ENCODE results near the gene NOSIP.

The NOSIP gene

DNA sequence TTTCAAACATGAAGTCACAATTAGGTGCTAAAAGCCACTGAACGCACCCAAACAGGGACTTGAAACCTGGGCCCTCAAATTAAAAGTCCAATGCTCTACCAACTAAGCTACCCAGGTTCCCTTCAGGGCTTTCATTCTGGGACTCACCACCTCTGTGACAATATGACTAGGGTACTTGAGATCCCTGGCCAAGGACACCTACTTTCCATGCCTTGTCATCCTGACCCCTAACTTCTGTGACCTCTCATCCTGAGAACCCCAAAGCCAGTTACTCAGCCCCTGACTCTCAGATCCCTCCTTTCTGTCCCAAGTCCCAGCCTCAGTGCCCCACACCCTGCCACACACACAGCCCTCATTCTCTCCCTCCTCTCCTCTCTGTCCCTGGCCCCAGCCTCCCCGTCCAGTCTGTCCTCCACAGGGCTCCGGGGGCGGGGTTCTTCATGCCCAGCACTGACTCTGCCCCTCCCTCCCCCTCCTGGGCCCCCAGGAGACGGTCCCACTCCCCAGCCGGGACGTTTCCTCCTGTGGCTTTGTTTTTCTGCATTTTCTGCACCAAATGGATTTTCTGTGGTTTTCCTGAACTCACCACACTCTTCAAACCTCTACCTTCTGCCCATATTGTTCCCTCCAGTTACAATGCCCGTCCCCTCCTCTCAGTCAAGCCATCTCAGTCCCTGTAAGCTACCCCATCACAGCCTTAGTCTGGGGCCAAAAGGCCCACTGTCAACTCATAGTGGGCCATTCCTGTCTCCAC, 45.5 kb downstream of the NOSIP start:
- Histone ChIP-seq H3K27ac (no peak overlapping the region), H3K4me3 (no peak overlapping the region)
- no peak for DNase-seq (ENCODE audit: low spot score)
- TF ChIP-seq CTCF (IDR thresholded peaks at IDR 0.05): no peak

DNA sequence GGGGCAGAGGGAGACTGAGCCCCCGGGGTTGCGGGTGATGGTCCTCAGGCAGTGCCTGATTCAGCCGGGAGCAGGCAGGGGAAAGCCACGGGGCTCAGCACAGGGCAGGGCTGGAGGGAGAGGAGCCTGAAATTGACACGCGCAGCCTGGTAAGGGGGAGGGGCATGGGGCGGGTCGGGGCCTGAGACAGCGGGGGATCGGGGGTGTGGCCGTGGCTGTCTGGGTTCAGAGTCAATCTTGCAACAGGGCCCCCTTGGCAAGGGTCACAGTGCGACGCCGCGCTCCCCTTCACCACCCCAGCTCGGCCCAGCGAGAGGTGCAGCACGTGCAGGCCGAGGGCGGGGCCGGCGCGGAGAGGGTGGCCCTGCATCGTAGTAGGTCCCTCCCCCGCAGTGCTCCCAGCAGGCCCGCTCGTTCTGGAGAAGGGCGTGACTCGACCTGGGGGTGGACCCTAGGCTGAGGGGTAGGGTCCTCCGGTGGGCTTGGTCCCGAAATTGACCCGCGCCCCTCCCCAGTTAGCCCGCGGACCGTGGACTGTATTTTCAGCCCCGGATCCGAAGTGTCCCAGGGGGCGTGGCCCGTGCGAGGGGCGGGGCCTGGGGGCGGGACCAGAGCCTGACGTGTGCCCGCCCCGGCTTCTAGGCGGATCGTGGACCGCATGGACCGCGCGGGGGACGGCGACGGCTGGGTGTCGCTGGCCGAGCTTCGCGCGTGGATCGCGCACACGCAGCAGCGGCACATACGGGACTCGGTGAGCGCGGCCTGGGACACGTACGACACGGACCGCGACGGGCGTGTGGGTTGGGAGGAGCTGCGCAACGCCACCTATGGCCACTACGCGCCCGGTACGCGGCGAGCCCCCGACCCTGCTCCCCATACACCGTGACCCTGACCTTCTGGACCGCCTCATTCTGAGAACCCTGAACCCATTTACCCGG, 46.5 kb downstream of the NOSIP start:
- no peak for DNase-seq (ENCODE audit: low spot score)
- peak overlapping the region; percentile 74 for H3K4me3 ChIP-seq
- TF ChIP-seq CTCF (IDR thresholded peaks at IDR 0.05): no peak
- H3K27ac ChIP-seq: peak overlapping the region; percentile 3 to 12

- no peak for DNase-seq (ENCODE audit: low spot score)
- Histone ChIP-seq H3K4me3 (no peak overlapping the region), H3K27ac (no peak overlapping the region)
- TF ChIP-seq CTCF (IDR thresholded peaks at IDR 0.05): no peak
Measured at GRCh38 chr19:49530708-49531107, 49.6 kb downstream of the NOSIP start.

GRCh38 chr19:49528211-49528771, 52.1 kb downstream of the NOSIP start:
- DNase-seq (ENCODE audit: low spot score): no peak
- peak overlapping the region; percentile 82 for H3K4me3 ChIP-seq
- TF ChIP-seq CTCF (IDR thresholded peaks at IDR 0.05): no peak
- peak overlapping the region; percentile 49 to 91 for H3K27ac ChIP-seq

GRCh38 chr19:49524812-49525455, 55.4 kb downstream of the NOSIP start:
- no peak overlapping the region for H3K27ac ChIP-seq
- no peak for TF ChIP-seq CTCF (IDR thresholded peaks at IDR 0.05)
- DNase-seq (ENCODE audit: low spot score): no peak
- no peak overlapping the region for H3K4me3 ChIP-seq

- TF ChIP-seq CTCF (IDR thresholded peaks at IDR 0.05): no peak
- Histone ChIP-seq H3K27ac (peak overlapping the region in 1 of 2 donors; percentile 60), H3K4me3 (no peak overlapping the region)
- DNase-seq (ENCODE audit: low spot score): no peak
Measured at GRCh38 chr19:49520705-49521319, 59.5 kb downstream of the NOSIP start.
